ENCODE data around the gene NUPR2. TPM values are rescaled to one million over a fixed set of nuclear protein-coding genes. Genes with fewer than 3 reads are reported as not detected.
"Not testable (repeated sequence)": the region's sequence is repeated elsewhere in the genome, so short reads cannot be mapped to it uniquely, and the experiment has no call there.

Gene NUPR2
- total RNA-seq, 4 donors from 2014 or later, result 2.0 to 2.4 TPM; not detected in 2

DNA sequence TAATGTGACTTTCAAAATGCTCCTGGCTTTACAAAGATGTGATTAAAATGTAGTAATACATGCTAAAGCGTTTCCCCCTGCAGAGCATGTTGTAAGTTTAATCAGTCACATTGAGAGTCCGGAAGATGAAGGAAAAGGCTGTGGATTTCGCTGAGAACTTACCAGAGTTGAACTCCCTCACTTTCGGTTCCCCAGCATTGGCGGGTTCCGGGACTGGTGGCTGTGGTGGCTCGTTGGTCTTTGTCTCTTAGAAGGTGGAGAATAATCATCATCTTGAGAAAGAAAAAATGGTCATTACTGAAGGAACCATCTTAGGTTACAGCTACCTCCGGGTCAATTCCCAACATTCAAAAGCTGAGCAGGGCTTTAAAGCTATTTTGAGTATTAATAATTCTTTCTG, 9.6 kb upstream of the NUPR2 start:
- Histone ChIP-seq H3K4me3 (no peak overlapping the region), H3K36me3 (no peaks in the 10 kb centered on the region), H3K27ac (no peak overlapping the region), H3K9me3 (no peaks in the 10 kb centered on the region), H3K4me1 (no peaks in the 10 kb centered on the region), H3K27me3 (no peaks in the 10 kb centered on the region)
- TF ChIP-seq EP300 (IDR thresholded peaks at IDR 0.05; ENCODE audit: low read depth) (no peak), POLR2A (IDR thresholded peaks at IDR 0.05) (no peak), POLR2AphosphoS5 (IDR thresholded peaks at IDR 0.05) (no peak)
- TF ChIP-seq, protein P1, sequence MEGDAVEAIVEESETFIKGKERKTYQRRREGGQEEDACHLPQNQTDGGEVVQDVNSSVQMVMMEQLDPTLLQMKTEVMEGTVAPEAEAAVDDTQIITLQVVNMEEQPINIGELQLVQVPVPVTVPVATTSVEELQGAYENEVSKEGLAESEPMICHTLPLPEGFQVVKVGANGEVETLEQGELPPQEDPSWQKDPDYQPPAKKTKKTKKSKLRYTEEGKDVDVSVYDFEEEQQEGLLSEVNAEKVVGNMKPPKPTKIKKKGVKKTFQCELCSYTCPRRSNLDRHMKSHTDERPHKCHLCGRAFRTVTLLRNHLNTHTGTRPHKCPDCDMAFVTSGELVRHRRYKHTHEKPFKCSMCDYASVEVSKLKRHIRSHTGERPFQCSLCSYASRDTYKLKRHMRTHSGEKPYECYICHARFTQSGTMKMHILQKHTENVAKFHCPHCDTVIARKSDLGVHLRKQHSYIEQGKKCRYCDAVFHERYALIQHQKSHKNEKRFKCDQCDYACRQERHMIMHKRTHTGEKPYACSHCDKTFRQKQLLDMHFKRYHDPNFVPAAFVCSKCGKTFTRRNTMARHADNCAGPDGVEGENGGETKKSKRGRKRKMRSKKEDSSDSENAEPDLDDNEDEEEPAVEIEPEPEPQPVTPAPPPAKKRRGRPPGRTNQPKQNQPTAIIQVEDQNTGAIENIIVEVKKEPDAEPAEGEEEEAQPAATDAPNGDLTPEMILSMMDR (IDR thresholded peaks at IDR 0.05), result no peak
- in situ Hi-C loops (cut with MboI; ENCODE audit: low pct_ligation_motif_present in 1 of 4, low pct_unique_long_range_greater_than_20kb in 1 of 4, low sequenced_read_pairs in 3 of 4), result no loop called here
- DNase-seq, result no peak
- intact Hi-C loops (cut with DNase I; ENCODE audit: low total_unique reads), result no loop called here
- WGBS, 2 donors (ENCODE audit: low coverage in 1 of 2), result 84 to 96% methylated on average over 5 to 8 of the region's 8 CpGs

DNA sequence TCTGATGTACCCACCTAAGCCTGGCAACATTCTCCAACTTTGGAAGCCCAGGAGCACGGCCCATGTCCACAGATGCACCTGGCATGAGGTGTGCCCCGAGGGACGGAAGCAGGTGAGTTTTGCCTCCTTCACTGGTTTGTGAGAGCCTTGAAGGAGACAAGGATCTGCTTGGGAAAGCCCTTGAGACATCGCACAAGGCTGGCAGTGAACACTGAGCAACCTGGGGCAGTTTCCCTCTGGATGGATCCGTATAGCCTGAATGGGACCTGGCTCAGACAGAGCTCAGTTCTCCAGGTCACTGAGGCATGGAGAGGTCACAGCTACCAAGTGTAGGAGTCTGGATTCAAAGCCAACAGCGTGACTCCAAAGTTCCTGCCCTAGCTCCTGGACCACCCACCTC, 8.8 kb upstream of the NUPR2 start:
- WGBS, 2 donors (ENCODE audit: low coverage in 1 of 2), result 66% methylated on average over 3 of the region's 6 CpGs; no CpG with 5 or more reads in 1 of the 2 donors
- no peak for DNase-seq
- intact Hi-C loops (cut with DNase I; ENCODE audit: low total_unique reads) (no loop called here), in situ Hi-C loops (cut with MboI; ENCODE audit: low pct_ligation_motif_present in 1 of 4, low pct_unique_long_range_greater_than_20kb in 1 of 4, low sequenced_read_pairs in 3 of 4) (no loop called here)
- Histone ChIP-seq H3K4me3 (no peak overlapping the region), H3K27ac (no peak overlapping the region), H3K27me3 (no peaks in the 10 kb centered on the region), H3K9me3 (no peaks in the 10 kb centered on the region), H3K36me3 (no peaks in the 10 kb centered on the region), H3K4me1 (no peaks in the 10 kb centered on the region)
- TF ChIP-seq EP300 (IDR thresholded peaks at IDR 0.05; ENCODE audit: low read depth), result no peak
- TF ChIP-seq POLR2A (IDR thresholded peaks at IDR 0.05), result no peak
- TF ChIP-seq, protein P1 (IDR thresholded peaks at IDR 0.05), result no peak

DNA sequence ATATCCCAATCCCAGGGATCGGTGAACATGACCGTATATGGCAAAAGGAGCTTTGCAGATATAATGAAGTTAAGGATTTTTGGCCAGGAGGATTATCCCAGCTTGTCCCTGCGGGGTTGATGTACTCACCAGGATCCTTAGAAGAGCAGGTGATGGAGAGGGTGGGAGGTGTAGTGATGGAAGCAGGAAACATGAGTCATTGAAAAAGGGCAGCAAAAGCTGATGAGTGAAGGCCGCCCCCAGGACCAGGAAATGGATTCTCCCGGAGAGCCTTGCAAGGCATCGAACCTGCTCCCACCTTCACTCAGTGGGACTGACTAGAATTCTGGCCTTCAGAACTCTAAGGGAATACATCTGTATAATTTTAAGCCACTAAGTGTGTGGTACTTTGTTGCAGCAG, 5.2 kb upstream of the NUPR2 start:
- Histone ChIP-seq H3K4me3 (no peak overlapping the region), H3K27me3 (peaks cover 5% of the 10 kb centered on the region), H3K27ac (no peak overlapping the region), H3K36me3 (no peaks in the 10 kb centered on the region), H3K9me3 (no peaks in the 10 kb centered on the region), H3K4me1 (no peaks in the 10 kb centered on the region)
- 80 to 93% methylated on average over 2 to 6 of the region's 6 CpGs for WGBS, 2 donors (ENCODE audit: low coverage in 1 of 2)
- DNase-seq, result no peak
- intact Hi-C loops (cut with DNase I; ENCODE audit: low total_unique reads) (no loop called here), in situ Hi-C loops (cut with MboI; ENCODE audit: low pct_ligation_motif_present in 1 of 4, low pct_unique_long_range_greater_than_20kb in 1 of 4, low sequenced_read_pairs in 3 of 4) (no loop called here)
- TF ChIP-seq POLR2AphosphoS5 (IDR thresholded peaks at IDR 0.05) (no peak), EP300 (IDR thresholded peaks at IDR 0.05; ENCODE audit: low read depth) (no peak), POLR2A (IDR thresholded peaks at IDR 0.05) (no peak)
- TF ChIP-seq, protein P1 (IDR thresholded peaks at IDR 0.05), result no peak

DNA sequence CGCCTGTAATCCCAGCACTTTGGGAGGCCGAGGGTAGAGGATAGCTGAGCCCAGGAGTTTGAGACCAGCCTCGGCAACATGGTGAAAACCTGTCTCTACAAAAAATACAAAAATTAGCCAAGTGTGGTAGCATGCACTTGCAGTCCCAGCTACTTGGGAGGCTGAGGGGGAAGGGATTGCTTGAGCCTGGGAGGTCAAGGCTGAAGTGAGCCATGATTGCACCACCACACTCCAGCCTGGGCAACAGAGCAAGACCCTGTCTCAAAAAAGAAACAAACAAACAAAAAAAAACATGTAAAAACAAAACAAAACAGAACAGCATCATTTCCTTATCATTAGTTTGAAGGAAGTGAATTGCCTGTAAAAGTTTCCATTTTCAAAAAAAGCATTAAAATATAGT, 4.0 kb downstream of the NUPR2 start:
- 92% methylated on average over 3 of the region's 3 CpGs; no CpG with 5 or more reads in 1 of the 2 donors for WGBS, 2 donors (ENCODE audit: low coverage in 1 of 2)
- intact Hi-C loops (cut with DNase I; ENCODE audit: low total_unique reads); in situ Hi-C loops (cut with MboI; ENCODE audit: low pct_ligation_motif_present in 1 of 4, low pct_unique_long_range_greater_than_20kb in 1 of 4, low sequenced_read_pairs in 3 of 4); H3K4me3 ChIP-seq; H3K36me3 ChIP-seq; H3K9me3 ChIP-seq; H3K27ac ChIP-seq; DNase-seq; H3K4me1 ChIP-seq: not testable (repeated sequence)
- H3K27me3 ChIP-seq, result peaks cover 19% of the 10 kb centered on the region

DNA sequence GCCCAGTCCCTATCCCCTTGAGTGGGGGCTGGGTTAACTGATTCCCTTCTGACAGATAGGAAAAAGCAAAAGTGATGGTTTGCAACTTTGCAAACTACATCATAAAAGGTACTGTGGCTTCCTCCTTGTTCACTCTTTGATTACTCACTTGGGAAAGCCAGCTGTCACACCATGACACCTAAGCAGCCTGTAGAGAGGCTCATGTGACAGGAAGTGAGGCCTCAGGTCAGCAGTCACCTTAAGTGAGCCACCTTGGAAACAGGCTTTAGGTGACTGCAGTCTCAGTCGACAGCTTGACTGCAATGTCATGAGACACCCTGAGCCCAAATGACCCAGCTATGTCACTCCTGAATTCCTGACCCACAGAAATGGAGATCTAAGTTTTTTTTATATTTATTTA, 5.6 kb downstream of the NUPR2 start:
- TF ChIP-seq, protein P1 (IDR thresholded peaks at IDR 0.05), result no peak
- TF ChIP-seq EP300 (IDR thresholded peaks at IDR 0.05; ENCODE audit: low read depth) (no peak), POLR2AphosphoS5 (IDR thresholded peaks at IDR 0.05) (no peak), POLR2A (IDR thresholded peaks at IDR 0.05) (no peak)
- 71 to 83% methylated on average over 1 of the region's 1 CpG for WGBS, 2 donors (ENCODE audit: low coverage in 1 of 2)

More for the DNA sequence above, 5.6 kb downstream of the NUPR2 start:
- Histone ChIP-seq H3K4me1 (peaks cover 0 to 4% (median 0%) of the 10 kb centered on the region in 4 donors), H3K9me3 (no peaks in the 10 kb centered on the region), H3K27me3 (peaks cover 5% of the 10 kb centered on the region), H3K36me3 (no peaks in the 10 kb centered on the region), H3K27ac (no peak overlapping the region), H3K4me3 (no peak overlapping the region)
- DNase-seq, result no peak
- intact Hi-C loops (cut with DNase I; ENCODE audit: low total_unique reads) (no loop called here), in situ Hi-C loops (cut with MboI; ENCODE audit: low pct_ligation_motif_present in 1 of 4, low pct_unique_long_range_greater_than_20kb in 1 of 4, low sequenced_read_pairs in 3 of 4) (no loop called here)

All from transverse colon (tissue), 4 donors.